ENCODE data around the gene ZBED2.

Gene ZBED2

GRCh38 chr3:111588527-111588926 lies 6.6 kb downstream of the ZBED2 start:
- TF ChIP-seq CTCF (IDR thresholded peaks at IDR 0.05; ENCODE audit: borderline replicate concordance, insufficient read depth, low read depth, low read length), result no peak
- no peak overlapping the region for H3K4me3 ChIP-seq (ENCODE audit: low read depth, low read length)

- TF ChIP-seq CTCF (IDR thresholded peaks at IDR 0.05; ENCODE audit: borderline replicate concordance, insufficient read depth, low read depth, low read length), result no peak
- no peak overlapping the region for H3K4me3 ChIP-seq (ENCODE audit: low read depth, low read length)
Measured at GRCh38 chr3:111585217-111585616, 9.9 kb downstream of the ZBED2 start.

- TF ChIP-seq CTCF (IDR thresholded peaks at IDR 0.05; ENCODE audit: borderline replicate concordance, insufficient read depth, low read depth, low read length), result no peak
- no peak overlapping the region for H3K4me3 ChIP-seq (ENCODE audit: low read depth, low read length)
Measured at GRCh38 chr3:111584744-111585143, 10.4 kb downstream of the ZBED2 start.

- no peak overlapping the region for H3K4me3 ChIP-seq (ENCODE audit: low read depth, low read length)
- no peak for TF ChIP-seq CTCF (IDR thresholded peaks at IDR 0.05; ENCODE audit: borderline replicate concordance, insufficient read depth, low read depth, low read length)
Measured at GRCh38 chr3:111582120-111582474, 13.0 kb downstream of the ZBED2 start.

GRCh38 chr3:111581403-111582119 lies 13.6 kb downstream of the ZBED2 start:
- TF ChIP-seq CTCF (IDR thresholded peaks at IDR 0.05; ENCODE audit: borderline replicate concordance, insufficient read depth, low read depth, low read length), result no peak
- H3K4me3 ChIP-seq (ENCODE audit: low read depth, low read length), result no peak overlapping the region

- no peak for TF ChIP-seq CTCF (IDR thresholded peaks at IDR 0.05; ENCODE audit: borderline replicate concordance, insufficient read depth, low read depth, low read length)
- no peak overlapping the region for H3K4me3 ChIP-seq (ENCODE audit: low read depth, low read length)
Measured at GRCh38 chr3:111579495-111579894, 15.7 kb downstream of the ZBED2 start.

- no peak overlapping the region for H3K4me3 ChIP-seq (ENCODE audit: low read depth, low read length)
- no peak for TF ChIP-seq CTCF (IDR thresholded peaks at IDR 0.05; ENCODE audit: borderline replicate concordance, insufficient read depth, low read depth, low read length)
Measured at GRCh38 chr3:111578867-111579266, 16.3 kb downstream of the ZBED2 start.
